A549 (cell line): Measurements from ENCODE around the gene ANKRD63.

ENCODE experiments used
- KDM5A ChIP-seq: fragments of 200-600 bp; sonication (generic); IDR thresholded peaks from 2 replicates; pipeline ENCODE4 v1.6.1; 2016; ENCODE audit warnings: antibody characterized with exemption, mild to moderate bottlenecking
- NPAS2 ChIP-seq: fragments of 250-450 bp; sonication (Bioruptor Pico); IDR thresholded peaks from 2 replicates; pipeline ENCODE4 v1.8.0; 2022; ENCODE audit warnings: mild to moderate bottlenecking, moderate library complexity, borderline replicate concordance
- POLR2A ChIP-seq: IDR thresholded peaks from 2 replicates; pipeline ENCODE4 v1.6.1; 2012; ENCODE audit warnings: mild to moderate bottlenecking, low read length
- REST ChIP-seq: fragments of 200-600 bp; sonication (generic); IDR thresholded peaks from 2 replicates; pipeline ENCODE4 v1.6.1; 2016; ENCODE audit warnings: antibody characterized with exemption, mild to moderate bottlenecking, moderate library complexity

GRCh38 chr15:40275523-40275922, 7.3 kb downstream of the ANKRD63 start:
- TF ChIP-seq KDM5A (no peak), REST (no peak), POLR2A (no peak), NPAS2 (no peak)
